Measurements from ENCODE around the gene COQ9.

DNA sequence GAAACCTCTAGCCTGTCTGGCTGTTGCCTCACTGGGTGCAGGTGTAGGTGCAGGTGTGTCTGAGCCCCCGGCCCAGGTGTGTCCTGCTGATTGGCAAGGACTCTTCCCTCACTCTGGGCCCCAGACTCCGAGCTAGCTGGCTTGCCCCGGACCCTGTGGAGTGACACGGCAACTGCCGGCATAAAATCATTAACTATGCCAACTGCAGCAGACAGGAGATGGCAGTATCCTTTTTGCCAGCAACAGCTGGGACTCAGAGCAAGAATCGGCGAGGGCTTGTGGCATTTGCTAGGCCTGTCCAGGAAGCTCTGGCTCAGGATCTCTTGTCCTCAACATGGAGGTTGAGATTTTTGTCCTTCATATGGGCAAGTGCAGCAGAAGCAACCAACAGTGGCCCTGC, 20.9 kb upstream of the COQ9 start:
- TF ChIP-seq, protein P1, sequence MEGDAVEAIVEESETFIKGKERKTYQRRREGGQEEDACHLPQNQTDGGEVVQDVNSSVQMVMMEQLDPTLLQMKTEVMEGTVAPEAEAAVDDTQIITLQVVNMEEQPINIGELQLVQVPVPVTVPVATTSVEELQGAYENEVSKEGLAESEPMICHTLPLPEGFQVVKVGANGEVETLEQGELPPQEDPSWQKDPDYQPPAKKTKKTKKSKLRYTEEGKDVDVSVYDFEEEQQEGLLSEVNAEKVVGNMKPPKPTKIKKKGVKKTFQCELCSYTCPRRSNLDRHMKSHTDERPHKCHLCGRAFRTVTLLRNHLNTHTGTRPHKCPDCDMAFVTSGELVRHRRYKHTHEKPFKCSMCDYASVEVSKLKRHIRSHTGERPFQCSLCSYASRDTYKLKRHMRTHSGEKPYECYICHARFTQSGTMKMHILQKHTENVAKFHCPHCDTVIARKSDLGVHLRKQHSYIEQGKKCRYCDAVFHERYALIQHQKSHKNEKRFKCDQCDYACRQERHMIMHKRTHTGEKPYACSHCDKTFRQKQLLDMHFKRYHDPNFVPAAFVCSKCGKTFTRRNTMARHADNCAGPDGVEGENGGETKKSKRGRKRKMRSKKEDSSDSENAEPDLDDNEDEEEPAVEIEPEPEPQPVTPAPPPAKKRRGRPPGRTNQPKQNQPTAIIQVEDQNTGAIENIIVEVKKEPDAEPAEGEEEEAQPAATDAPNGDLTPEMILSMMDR (IDR thresholded peaks at IDR 0.05) = no peak
- no peak for TF ChIP-seq POLR2A (IDR thresholded peaks at IDR 0.05)

All from thyroid gland (tissue), 4 donors.